ENCODE measurements around the gene ACAP2. TPM values are rescaled to one million over a fixed set of nuclear protein-coding genes. Genes with fewer than 3 reads are reported as not detected.

ACAP2 gene
- total RNA-seq, 1 donor from 2014 or later, result 46.0 TPM

- H3K27me3 ChIP-seq (ENCODE audit: insufficient read depth, low read length), result no peaks in the 10 kb centered on the region
- H3K27ac Mint-ChIP-seq (ENCODE audit: unreplicated experiment), result no peak overlapping the region
- no peaks in the 10 kb centered on the region for H3K27me3 Mint-ChIP-seq (ENCODE audit: low read depth, unreplicated experiment)
- H3K36me3 Mint-ChIP-seq (ENCODE audit: low read depth, unreplicated experiment), result peaks cover 1% of the 10 kb centered on the region
- TF ChIP-seq CTCF (IDR thresholded peaks at IDR 0.05; ENCODE audit: insufficient read depth, low read depth, low read length) (no peak), EZH2 (IDR thresholded peaks at IDR 0.05; ENCODE audit: insufficient read depth, low read length) (no peak)
- FAIRE-seq (no peak), DNase-seq (ENCODE audit: low read depth) (no peak)
- peaks cover 56% of the 10 kb centered on the region for H4K20me1 ChIP-seq (ENCODE audit: insufficient read depth, low read length)
- H3K27ac ChIP-seq (ENCODE audit: low read depth, low read length), result no peak overlapping the region
- no peak overlapping the region for H3K4me3 Mint-ChIP-seq (ENCODE audit: unreplicated experiment)
- peaks cover 90% of the 10 kb centered on the region for H3K79me2 ChIP-seq (ENCODE audit: insufficient read depth, low read length)
- H3K4me2 ChIP-seq (ENCODE audit: low read length), result no peak overlapping the region
- H3K36me3 ChIP-seq (ENCODE audit: insufficient read depth, low read length), result no peaks in the 10 kb centered on the region
- H3K9me3 ChIP-seq (ENCODE audit: insufficient read depth, low read depth, low read length), result no peaks in the 10 kb centered on the region
- H3K4me3 ChIP-seq (ENCODE audit: insufficient read depth, low read depth, low read length), result no peak overlapping the region
- H3K4me1 ChIP-seq (ENCODE audit: insufficient read depth, low read length), result no peaks in the 10 kb centered on the region
- no peaks in the 10 kb centered on the region for H3K9me3 Mint-ChIP-seq (ENCODE audit: unreplicated experiment)
- no peak overlapping the region for H3K9ac ChIP-seq (ENCODE audit: low read length)
- H3K4me1 Mint-ChIP-seq (ENCODE audit: low read depth, unreplicated experiment), result peaks cover 9% of the 10 kb centered on the region
- H2AFZ ChIP-seq (ENCODE audit: low read depth, low read length), result no peak overlapping the region
These were observed 37.2 kb downstream of the ACAP2 start for GRCh38 chr3:195405651-195406050.

- FAIRE-seq (no peak), DNase-seq (ENCODE audit: low read depth) (peak; percentile 18)
- Mint-ChIP-seq H3K27me3 (ENCODE audit: low read depth, unreplicated experiment) (no peaks in the 10 kb centered on the region), H3K4me3 (ENCODE audit: unreplicated experiment) (no peak overlapping the region), H3K36me3 (ENCODE audit: low read depth, unreplicated experiment) (no peaks in the 10 kb centered on the region), H3K9me3 (ENCODE audit: unreplicated experiment) (no peaks in the 10 kb centered on the region), H3K4me1 (ENCODE audit: low read depth, unreplicated experiment) (peaks cover 9% of the 10 kb centered on the region), H3K27ac (ENCODE audit: unreplicated experiment) (no peak overlapping the region)
- Histone ChIP-seq H3K4me3 (ENCODE audit: insufficient read depth, low read depth, low read length) (no peak overlapping the region), H3K79me2 (ENCODE audit: insufficient read depth, low read length) (peaks cover 89% of the 10 kb centered on the region), H3K4me2 (ENCODE audit: low read length) (no peak overlapping the region), H4K20me1 (ENCODE audit: insufficient read depth, low read length) (peaks cover 48% of the 10 kb centered on the region), H2AFZ (ENCODE audit: low read depth, low read length) (no peak overlapping the region), H3K4me1 (ENCODE audit: insufficient read depth, low read length) (no peaks in the 10 kb centered on the region), H3K9ac (ENCODE audit: low read length) (no peak overlapping the region), H3K36me3 (ENCODE audit: insufficient read depth, low read length) (no peaks in the 10 kb centered on the region), H3K27ac (ENCODE audit: low read depth, low read length) (no peak overlapping the region), H3K9me3 (ENCODE audit: insufficient read depth, low read depth, low read length) (no peaks in the 10 kb centered on the region), H3K27me3 (ENCODE audit: insufficient read depth, low read length) (no peaks in the 10 kb centered on the region)
- TF ChIP-seq EZH2 (IDR thresholded peaks at IDR 0.05; ENCODE audit: insufficient read depth, low read length), result no peak
- no peak for TF ChIP-seq CTCF (IDR thresholded peaks at IDR 0.05; ENCODE audit: insufficient read depth, low read depth, low read length)
These were observed 38.9 kb downstream of the ACAP2 start for GRCh38 chr3:195403841-195404408.

- H3K9ac ChIP-seq (ENCODE audit: low read length), result no peak overlapping the region
- FAIRE-seq (no peak), DNase-seq (ENCODE audit: low read depth) (no peak)
- Mint-ChIP-seq H3K36me3 (ENCODE audit: low read depth, unreplicated experiment) (no peaks in the 10 kb centered on the region), H3K9me3 (ENCODE audit: unreplicated experiment) (no peaks in the 10 kb centered on the region), H3K27ac (ENCODE audit: unreplicated experiment) (no peak overlapping the region), H3K4me1 (ENCODE audit: low read depth, unreplicated experiment) (peaks cover 9% of the 10 kb centered on the region), H3K4me3 (ENCODE audit: unreplicated experiment) (no peak overlapping the region), H3K27me3 (ENCODE audit: low read depth, unreplicated experiment) (no peaks in the 10 kb centered on the region)
- H3K27ac ChIP-seq (ENCODE audit: low read depth, low read length), result no peak overlapping the region
- peaks cover 88% of the 10 kb centered on the region for H3K79me2 ChIP-seq (ENCODE audit: insufficient read depth, low read length)
- H3K9me3 ChIP-seq (ENCODE audit: insufficient read depth, low read depth, low read length), result no peaks in the 10 kb centered on the region
- TF ChIP-seq CTCF (IDR thresholded peaks at IDR 0.05; ENCODE audit: insufficient read depth, low read depth, low read length) (no peak), EZH2 (IDR thresholded peaks at IDR 0.05; ENCODE audit: insufficient read depth, low read length) (no peak)
- no peaks in the 10 kb centered on the region for H3K36me3 ChIP-seq (ENCODE audit: insufficient read depth, low read length)
- H3K27me3 ChIP-seq (ENCODE audit: insufficient read depth, low read length), result no peaks in the 10 kb centered on the region
- H3K4me1 ChIP-seq (ENCODE audit: insufficient read depth, low read length), result no peaks in the 10 kb centered on the region
- no peak overlapping the region for H3K4me2 ChIP-seq (ENCODE audit: low read length)
- peaks cover 44% of the 10 kb centered on the region for H4K20me1 ChIP-seq (ENCODE audit: insufficient read depth, low read length)
- no peak overlapping the region for H3K4me3 ChIP-seq (ENCODE audit: insufficient read depth, low read depth, low read length)
- no peak overlapping the region for H2AFZ ChIP-seq (ENCODE audit: low read depth, low read length)
These were observed 39.6 kb downstream of the ACAP2 start for GRCh38 chr3:195403244-195403643.
